ENCODE measurements around the gene ANTKMT. TPM values are rescaled to one million over a fixed set of nuclear protein-coding genes. Genes with fewer than 3 reads are reported as not detected.

The ANTKMT gene
- polyA plus RNA-seq (2012; ENCODE audit: insufficient read depth, insufficient read length, low read depth), result 205 TPM

DNA sequence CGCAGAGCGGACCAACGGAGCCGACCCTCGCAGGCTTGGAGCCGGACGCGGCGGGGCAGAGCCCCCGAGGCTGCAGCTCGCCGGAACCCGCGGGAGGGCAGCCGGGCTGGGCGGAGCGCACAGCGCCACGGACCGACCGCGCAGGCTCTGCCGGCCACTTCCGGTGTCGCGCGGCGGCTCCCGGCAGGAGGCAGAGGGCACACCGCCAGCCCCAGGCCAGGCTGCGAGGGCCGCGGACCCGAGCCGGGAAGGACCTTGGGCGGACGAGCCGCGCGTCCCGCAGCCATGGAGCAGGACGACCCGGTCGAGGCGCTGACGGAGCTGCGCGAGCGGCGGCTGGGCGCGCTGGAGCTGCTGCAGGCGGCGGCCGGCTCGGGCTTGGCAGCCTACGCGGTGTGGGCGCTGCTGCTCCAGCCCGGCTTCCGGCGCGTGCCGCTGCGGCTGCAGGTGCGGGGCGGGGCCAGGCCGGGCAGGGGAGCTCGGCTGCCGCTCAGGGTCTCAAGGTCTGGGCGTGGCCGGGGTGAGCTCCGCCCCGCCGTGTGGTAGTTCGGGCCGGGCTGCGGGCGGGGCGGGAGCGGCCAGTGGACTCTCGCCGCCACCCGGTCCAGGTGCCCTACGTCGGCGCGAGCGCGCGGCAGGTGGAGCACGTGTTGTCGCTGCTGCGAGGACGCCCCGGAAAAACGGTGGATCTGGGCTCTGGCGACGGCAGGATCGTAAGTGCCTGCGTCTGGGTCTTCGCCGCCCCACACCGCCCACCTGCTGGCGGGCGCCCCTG lies at the start of gene ANTKMT:
Gene ANTKMT (plus strand): TSS at position 157 of the 775 bp plus-strand sequence. CDS start 129 bp downstream, at position 286.
- Histone ChIP-seq H3K9me3 (no peaks in the 10 kb centered on the region), H3K4me1 (peaks cover 20% of the 10 kb centered on the region), H3K36me3 (peaks cover 23% of the 10 kb centered on the region), H3K4me3 (ENCODE audit: low read depth, low read length) (peak within 1 kb of the TSS; percentile 79), H3K27me3 (no peaks in the 10 kb centered on the region)
- TF ChIP-seq, protein P1, sequence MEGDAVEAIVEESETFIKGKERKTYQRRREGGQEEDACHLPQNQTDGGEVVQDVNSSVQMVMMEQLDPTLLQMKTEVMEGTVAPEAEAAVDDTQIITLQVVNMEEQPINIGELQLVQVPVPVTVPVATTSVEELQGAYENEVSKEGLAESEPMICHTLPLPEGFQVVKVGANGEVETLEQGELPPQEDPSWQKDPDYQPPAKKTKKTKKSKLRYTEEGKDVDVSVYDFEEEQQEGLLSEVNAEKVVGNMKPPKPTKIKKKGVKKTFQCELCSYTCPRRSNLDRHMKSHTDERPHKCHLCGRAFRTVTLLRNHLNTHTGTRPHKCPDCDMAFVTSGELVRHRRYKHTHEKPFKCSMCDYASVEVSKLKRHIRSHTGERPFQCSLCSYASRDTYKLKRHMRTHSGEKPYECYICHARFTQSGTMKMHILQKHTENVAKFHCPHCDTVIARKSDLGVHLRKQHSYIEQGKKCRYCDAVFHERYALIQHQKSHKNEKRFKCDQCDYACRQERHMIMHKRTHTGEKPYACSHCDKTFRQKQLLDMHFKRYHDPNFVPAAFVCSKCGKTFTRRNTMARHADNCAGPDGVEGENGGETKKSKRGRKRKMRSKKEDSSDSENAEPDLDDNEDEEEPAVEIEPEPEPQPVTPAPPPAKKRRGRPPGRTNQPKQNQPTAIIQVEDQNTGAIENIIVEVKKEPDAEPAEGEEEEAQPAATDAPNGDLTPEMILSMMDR (IDR thresholded peaks at IDR 0.05; ENCODE audit: low read depth, low read length), result no peak
- peak; percentile 93 for DNase-seq

- TF ChIP-seq, protein P1 (IDR thresholded peaks at IDR 0.05; ENCODE audit: low read depth, low read length), result no peak
- DNase-seq, result no peak
- no peak overlapping the region for H3K4me3 ChIP-seq (ENCODE audit: low read depth, low read length)
- no peaks in the 10 kb centered on the region for H3K9me3 ChIP-seq
- peaks cover 54% of the 10 kb centered on the region for H3K36me3 ChIP-seq
- H3K27me3 ChIP-seq, result no peaks in the 10 kb centered on the region
- 0 out of 2 replicates have a peak, but pooled peaks cover 4% of the 10 kb centered on the region for H3K4me1 ChIP-seq
Measured at GRCh38 chr16:671353-672131, 49.4 kb upstream of the ANTKMT start.

GRCh38 chr16:672371-672770 lies 48.6 kb upstream of the ANTKMT start:
- H3K36me3 ChIP-seq, result peaks cover 54% of the 10 kb centered on the region
- TF ChIP-seq, protein P1 (IDR thresholded peaks at IDR 0.05; ENCODE audit: low read depth, low read length), result no peak
- H3K27me3 ChIP-seq, result no peaks in the 10 kb centered on the region
- no peaks in the 10 kb centered on the region for H3K9me3 ChIP-seq
- H3K4me3 ChIP-seq (ENCODE audit: low read depth, low read length), result no peak overlapping the region
- no peak for DNase-seq
- H3K4me1 ChIP-seq, result 0 out of 2 replicates have a peak, but pooled peaks cover 4% of the 10 kb centered on the region

GRCh38 chr16:672851-673250 lies 48.1 kb upstream of the ANTKMT start:
- Histone ChIP-seq H3K36me3 (peaks cover 54% of the 10 kb centered on the region), H3K4me1 (0 out of 2 replicates have a peak, but pooled peaks cover 4% of the 10 kb centered on the region), H3K4me3 (ENCODE audit: low read depth, low read length) (no peak overlapping the region), H3K27me3 (no peaks in the 10 kb centered on the region), H3K9me3 (no peaks in the 10 kb centered on the region)
- TF ChIP-seq, protein P1 (IDR thresholded peaks at IDR 0.05; ENCODE audit: low read depth, low read length), result no peak
- no peak for DNase-seq

GRCh38 chr16:673399-673991 lies 47.5 kb upstream of the ANTKMT start:
- DNase-seq, result no peak
- Histone ChIP-seq H3K36me3 (peaks cover 54% of the 10 kb centered on the region), H3K27me3 (no peaks in the 10 kb centered on the region), H3K4me1 (0 out of 2 replicates have a peak, but pooled peaks cover 4% of the 10 kb centered on the region), H3K9me3 (no peaks in the 10 kb centered on the region), H3K4me3 (ENCODE audit: low read depth, low read length) (no peak overlapping the region)
- TF ChIP-seq, protein P1 (IDR thresholded peaks at IDR 0.05; ENCODE audit: low read depth, low read length), result no peak

All from BE2C (cell line).